Mucosa of descending colon (tissue), 3 donors: Measurements from ENCODE around the gene FOXN3. TPM values are rescaled to one million over a fixed set of nuclear protein-coding genes. Genes with fewer than 3 reads are reported as not detected.

Experiments used
- ATAC-seq: fragments of 200-7000 bp; cut with Tn5 transposase; one replicate; pipeline ENCODE4 v1.9.1; 2020; ENCODE audit warnings: mild to moderate bottlenecking, moderate library complexity
- DNase-seq, 3 donors: peaks; one replicate each; pipeline ENCODE4 v3.0.0-alpha.2; 2020
- H3K36me3 ChIP-seq: fragments of 200-600 bp; one replicate; pipeline ENCODE4 v1.8.0; 2021; ENCODE audit warnings: low read depth, mild to moderate bottlenecking
- H3K4me1 ChIP-seq: fragments of 200-600 bp; one replicate; pipeline ENCODE4 v1.8.0; 2021; ENCODE audit warnings: low read depth, mild to moderate bottlenecking
- H3K4me3 ChIP-seq: fragments of 200-600 bp; one replicate; pipeline ENCODE4 v1.8.0; 2021; ENCODE audit warnings: mild to moderate bottlenecking
- H3K9me3 ChIP-seq: fragments of 200-600 bp; one replicate; pipeline ENCODE4 v1.8.0; 2021; ENCODE audit warnings: mild to moderate bottlenecking
- CTCF ChIP-seq: fragments of 200-600 bp; IDR thresholded peaks from one replicate; pipeline ENCODE4 v1.8.0; 2022; ENCODE audit warnings: antibody characterized with exemption, mild to moderate bottlenecking
- intact Hi-C, 2 donors: fragments of 100-400 bp; cut with DNase I in 1 of 2; cut with micrococcal nuclease in 1 of 2; formaldehyde crosslinking; loops; one replicate each; pipeline versions ENCODE4 v1.11.0 to v1.11.1; 2022; cut with DNase I, micrococcal nuclease
- total RNA-seq, 3 donors: library from RNA; stranded (reverse); fragmentation: NEBNext Ultra II Directional in 2 of 3; extraction: Animal tissue kit (Norgen Biotek cat#: 25700) in 2 of 3; gene quantifications; one replicate each; pipeline versions ENCODE4 v1.2.1 to v1.2.4, GENCODE V29; 2021 to 2023
- donor health status: DM: no; HTN: no; CAD: no; lungs with moderate emphysema.
- donor health status: DM: no; HTN: no; CAD: no.
- donor health status: DM: no; HTN: yes; CAD: no.

FOXN3 gene
- total RNA-seq, 3 donors from 2014 or later = 77.4 to 154 (median 113) TPM

- Histone ChIP-seq H3K4me3 (no peak overlapping the region), H3K4me1 (peaks cover 26% of the 10 kb centered on the region), H3K9me3 (no peaks in the 10 kb centered on the region), H3K36me3 (no peaks in the 10 kb centered on the region)
- no peak for DNase-seq
- ATAC-seq = no peak
- no peak for TF ChIP-seq CTCF
- intact Hi-C loops = no loop called here
Measured at GRCh38 chr14:89339158-89339557, 77.9 kb downstream of the FOXN3 start.

GRCh38 chr14:89336338-89336737 lies 80.7 kb downstream of the FOXN3 start:
- intact Hi-C loops = no loop called here
- no peak for TF ChIP-seq CTCF
- H3K36me3 ChIP-seq = no peaks in the 10 kb centered on the region
- DNase-seq (no peak), ATAC-seq (peak; percentile 39)
- no peaks in the 10 kb centered on the region for H3K9me3 ChIP-seq
- no peak overlapping the region for H3K4me3 ChIP-seq
- H3K4me1 ChIP-seq = peaks cover 26% of the 10 kb centered on the region

- intact Hi-C loops = no loop called here
- Histone ChIP-seq H3K4me1 (no peaks in the 10 kb centered on the region), H3K9me3 (no peaks in the 10 kb centered on the region), H3K4me3 (no peak overlapping the region), H3K36me3 (no peaks in the 10 kb centered on the region)
- DNase-seq (no peak), ATAC-seq (no peak)
- TF ChIP-seq CTCF = no peak
Measured at GRCh38 chr14:89332031-89332430, 85.0 kb downstream of the FOXN3 start.

GRCh38 chr14:89331398-89331797 lies 85.6 kb downstream of the FOXN3 start:
- ATAC-seq = no peak
- intact Hi-C loops = no loop called here
- DNase-seq = no peak

GRCh38 chr14:89330236-89331002 lies 86.6 kb downstream of the FOXN3 start:
- TF ChIP-seq CTCF = no peak
- DNase-seq (no peak), ATAC-seq (peak; percentile 51)
- no peaks in the 10 kb centered on the region for H3K9me3 ChIP-seq
- intact Hi-C loops = no loop called here
- H3K4me1 ChIP-seq = peaks cover 3% of the 10 kb centered on the region
- no peak overlapping the region for H3K4me3 ChIP-seq
- no peaks in the 10 kb centered on the region for H3K36me3 ChIP-seq

More at GRCh38 chr14:89331398-89331797, 85.6 kb downstream of the FOXN3 start:
- H3K4me3 ChIP-seq = no peak overlapping the region
- peaks cover 3% of the 10 kb centered on the region for H3K4me1 ChIP-seq
- no peaks in the 10 kb centered on the region for H3K36me3 ChIP-seq
- no peak for TF ChIP-seq CTCF
- no peaks in the 10 kb centered on the region for H3K9me3 ChIP-seq
